Left ventricle myocardium inferior (tissue), 1 donor: ENCODE data around the gene STPG1. TPM values are rescaled to one million over a fixed set of nuclear protein-coding genes. Genes with fewer than 3 reads are reported as not detected.

Experiments
- DNase-seq: peaks from one replicate; pipeline ENCODE4 v3.0.0-alpha.2; 2020
- H3K27ac ChIP-seq: fragments of 200-600 bp; replicated peaks from 2 replicates; pipeline ENCODE4 v1.8.0; 2021
- H3K27me3 ChIP-seq: fragments of 200-600 bp; 2 replicates; pipeline ENCODE4 v1.8.0; 2021; ENCODE audit warnings: low read depth
- H3K36me3 ChIP-seq: fragments of 200-600 bp; 2 replicates; pipeline ENCODE4 v1.8.0; 2021
- H3K4me1 ChIP-seq: fragments of 200-600 bp; 2 replicates; pipeline ENCODE4 v1.8.0; 2021
- H3K4me3 ChIP-seq: fragments of 200-600 bp; 2 replicates; pipeline ENCODE4 v1.8.0; 2021; ENCODE audit warnings: mild to moderate bottlenecking, moderate library complexity
- H3K9me3 ChIP-seq: fragments of 200-600 bp; replicated peaks from 2 replicates; pipeline ENCODE4 v1.8.0; 2021
- CTCF ChIP-seq: fragments of 200-600 bp; IDR thresholded peaks from 2 replicates; pipeline ENCODE4 v1.8.0; 2021; ENCODE audit warnings: antibody characterized with exemption, mild to moderate bottlenecking, borderline replicate concordance
- intact Hi-C: fragments of 100-400 bp; cut with micrococcal nuclease; formaldehyde crosslinking; loops from one replicate; pipeline ENCODE4 v1.11.0; 2022
- total RNA-seq: library from RNA; stranded (reverse); fragmentation: NEBNext Ultra II Directional; extraction: Animal tissue kit (Norgen Biotek cat#: 25700); gene quantifications from one replicate; pipeline ENCODE4 v1.2.1, GENCODE V29; 2021
- donor health status: DM: no; HTN: yes; CAD: no; lungs with severe emphysema.

STPG1 gene
- total RNA-seq, 1 donor from 2014 or later = 4.9 TPM

- TF ChIP-seq CTCF = no peak
- Histone ChIP-seq H3K9me3 (no peaks in the 10 kb centered on the region), H3K4me1 (peaks cover 15% of the 10 kb centered on the region), H3K4me3 (no peak overlapping the region), H3K36me3 (no peaks in the 10 kb centered on the region), H3K27ac (no peak overlapping the region), H3K27me3 (peaks cover 37% of the 10 kb centered on the region)
- intact Hi-C loops = no loop called here
- DNase-seq = no peak
Measured at GRCh38 chr1:24324903-24325302, 88.7 kb downstream of the STPG1 start.

- Histone ChIP-seq H3K4me3 (no peak overlapping the region), H3K27me3 (peaks cover 53% of the 10 kb centered on the region), H3K4me1 (peaks cover 15% of the 10 kb centered on the region), H3K27ac (no peak overlapping the region), H3K9me3 (no peaks in the 10 kb centered on the region), H3K36me3 (no peaks in the 10 kb centered on the region)
- no peak for DNase-seq
- TF ChIP-seq CTCF = no peak
- intact Hi-C loops = no loop called here
Measured at GRCh38 chr1:24323281-24323680, 90.3 kb downstream of the STPG1 start.

GRCh38 chr1:24322470-24323177, 91.0 kb downstream of the STPG1 start:
- intact Hi-C loops = no loop called here

GRCh38 chr1:24321697-24322469, 91.7 kb downstream of the STPG1 start:
- Histone ChIP-seq H3K36me3 (no peaks in the 10 kb centered on the region), H3K4me1 (peaks cover 15% of the 10 kb centered on the region), H3K27ac (no peak overlapping the region), H3K9me3 (no peaks in the 10 kb centered on the region), H3K4me3 (peak overlapping the region; percentile 68), H3K27me3 (peaks cover 63% of the 10 kb centered on the region)
- DNase-seq = peak; percentile 30
- intact Hi-C loops = no loop called here
- no peak for TF ChIP-seq CTCF

More at GRCh38 chr1:24322470-24323177, 91.0 kb downstream of the STPG1 start:
- Histone ChIP-seq H3K36me3 (no peaks in the 10 kb centered on the region), H3K27me3 (peaks cover 60% of the 10 kb centered on the region), H3K27ac (no peak overlapping the region), H3K4me3 (peak overlapping the region; percentile 68), H3K4me1 (peaks cover 15% of the 10 kb centered on the region), H3K9me3 (no peaks in the 10 kb centered on the region)
- no peak for TF ChIP-seq CTCF
- DNase-seq = no peak

GRCh38 chr1:24321126-24321525, 92.5 kb downstream of the STPG1 start:
- DNase-seq = no peak
- intact Hi-C loops = no loop called here
- peak overlapping the region; percentile 68 for H3K4me3 ChIP-seq

More at GRCh38 chr1:24321126-24321525, 92.5 kb downstream of the STPG1 start:
- Histone ChIP-seq H3K27me3 (peaks cover 66% of the 10 kb centered on the region), H3K9me3 (no peaks in the 10 kb centered on the region), H3K27ac (no peak overlapping the region), H3K4me1 (peaks cover 15% of the 10 kb centered on the region), H3K36me3 (no peaks in the 10 kb centered on the region)
- no peak for TF ChIP-seq CTCF
